Epithelial cell of prostate (primary cell): ENCODE measurements around the gene ARL6.

ENCODE experiments used
- DNase-seq: peaks from one replicate; pipeline ENCODE4 v3.0.0-alpha.2; 2011; ENCODE audit warnings: low read depth, low spot score
- H3K27ac ChIP-seq: fragments of 450-650 bp; 2 replicates; pipeline ENCODE4 v1.5.1; 2017; ENCODE audit warnings: mild to moderate bottlenecking

Gene ARL6

GRCh38 chr3:97764407-97765238 lies at the start of gene ARL6:
Gene ARL6 (plus strand): TSS chr3:97764758. CDS start chr3:97768108, 3,350 bp downstream.
- peak; percentile 34 for DNase-seq
- H3K27ac ChIP-seq = peak within 1 kb of the TSS; percentile 70

GRCh38 chr3:97719156-97719821 lies 45.3 kb upstream of the ARL6 start:
- DNase-seq = no peak
- H3K27ac ChIP-seq = no peak overlapping the region

GRCh38 chr3:97720417-97720816 lies 44.1 kb upstream of the ARL6 start:
- H3K27ac ChIP-seq = no peak overlapping the region
- DNase-seq = peak; percentile 5

GRCh38 chr3:97721446-97721845 lies 43.1 kb upstream of the ARL6 start:
- no peak overlapping the region for H3K27ac ChIP-seq
- DNase-seq = no peak

GRCh38 chr3:97736928-97737327 lies 27.6 kb upstream of the ARL6 start:
- no peak overlapping the region for H3K27ac ChIP-seq
- DNase-seq = no peak

GRCh38 chr3:97738761-97739160 lies 25.8 kb upstream of the ARL6 start:
- no peak overlapping the region for H3K27ac ChIP-seq
- DNase-seq = no peak

GRCh38 chr3:97742036-97742435 lies 22.5 kb upstream of the ARL6 start:
- no peak for DNase-seq
- no peak overlapping the region for H3K27ac ChIP-seq

- no peak overlapping the region for H3K27ac ChIP-seq
- no peak for DNase-seq
These were observed 20.3 kb upstream of the ARL6 start for GRCh38 chr3:97744289-97744688.

GRCh38 chr3:97763586-97764406 lies 762 bp upstream of the ARL6 start:
- DNase-seq = no peak
- H3K27ac ChIP-seq = peak overlapping the region; percentile 70

GRCh38 chr3:97765336-97765735 lies 778 bp downstream of the ARL6 start:
- DNase-seq = no peak
- no peak overlapping the region for H3K27ac ChIP-seq

GRCh38 chr3:97772926-97773325 lies 8.4 kb downstream of the ARL6 start:
- no peak for DNase-seq
- no peak overlapping the region for H3K27ac ChIP-seq

- DNase-seq = no peak
- no peak overlapping the region for H3K27ac ChIP-seq
These were observed 13.6 kb downstream of the ARL6 start for GRCh38 chr3:97778152-97778551.

GRCh38 chr3:97793420-97794019 lies 29.0 kb downstream of the ARL6 start:
- no peak for DNase-seq
- no peak overlapping the region for H3K27ac ChIP-seq

GRCh38 chr3:97795951-97796350 lies 31.4 kb downstream of the ARL6 start:
- no peak for DNase-seq
- no peak overlapping the region for H3K27ac ChIP-seq

GRCh38 chr3:97804471-97804870 lies 39.9 kb downstream of the ARL6 start:
- no peak for DNase-seq

GRCh38 chr3:97810779-97811390 lies 46.3 kb downstream of the ARL6 start:
- DNase-seq = no peak
- peak overlapping the region; percentile 65 for H3K27ac ChIP-seq

More at GRCh38 chr3:97804471-97804870, 39.9 kb downstream of the ARL6 start:
- H3K27ac ChIP-seq = no peak overlapping the region

GRCh38 chr3:97815149-97815917 lies 50.8 kb downstream of the ARL6 start:
- no peak for DNase-seq
- no peak overlapping the region for H3K27ac ChIP-seq

GRCh38 chr3:97816811-97817210 lies 52.3 kb downstream of the ARL6 start:
- no peak for DNase-seq
- H3K27ac ChIP-seq = no peak overlapping the region

- no peak for DNase-seq
- no peak overlapping the region for H3K27ac ChIP-seq
These were observed 53.4 kb downstream of the ARL6 start for GRCh38 chr3:97817965-97818364.
